ENCODE data around the gene STK32C.

- TF ChIP-seq SPI1 (IDR thresholded peaks at IDR 0.05; ENCODE audit: borderline replicate concordance, low read depth) (no peak), CTCF (IDR thresholded peaks at IDR 0.05; ENCODE audit: insufficient read depth, low read length) (no peak), POLR2AphosphoS5 (IDR thresholded peaks at IDR 0.05; ENCODE audit: low read depth) (no peak)
Observed at GRCh38 chr10:132353456-132354355, 46.0 kb upstream of the STK32C start.
